K562 (cell line): ENCODE results near the gene IRGQ. TPM values are rescaled to one million over a fixed set of nuclear protein-coding genes. Genes with fewer than 3 reads are reported as not detected.

Experiments used
- ATAC-seq: fragments of 200-7000 bp; cut with Tn5 transposase; 3 replicates; pipeline ENCODE4 v1.9.1; 2020; ENCODE audit warnings: moderate library complexity
- BruUV-seq: library from RNA; stranded (reverse); fragments of 400-500 nt; replicated peaks from 2 replicates; lab custom pipeline; 2021; lab: Mats Ljungman, UMichigan
- CTCF ChIA-PET: fragments of 300-600 bp; formaldehyde crosslinking; extraction: SDS; loops from one replicate; lab custom pipeline; 2021; ENCODE audit warnings: low intra/inter-chr PET ratio; lab: Yijun Ruan, JAX
- POLR2A ChIA-PET: fragments of 300-600, 350-650 bp; sonication (Branson Sonifier 250); formaldehyde crosslinking; extraction: SDS; loops from one replicate; lab custom pipeline; 2021; ENCODE audit warnings: antibody characterized with exemption, inconsistent platforms; lab: Yijun Ruan, JAX
- DNase-seq, 4 experiments: peaks; one replicate each; pipeline versions ENCODE4 v3.0.0 to v3.0.0-alpha.2; 2011 to 2018; ENCODE audit warnings: low spot score in 3 of 4, mixed read lengths in 3 of 4; ENCODE audit errors: extremely low read depth in 1 of 4
- FAIRE-seq: peaks from 2 replicates; lab custom pipeline; 2011; peaks lifted over from hg19 to GRCh38; lab: Jason Lieb, UNC
- H2AFZ ChIP-seq: 2 replicates; pipeline ENCODE4 v1.6.0; 2011; ENCODE audit warnings: low read depth, low read length, control low read depth, inconsistent platforms
- H3K27ac ChIP-seq: fragments of 200-600 bp; 3 replicates; pipeline ENCODE4 v1.8.0; 2011; ENCODE audit warnings: low read depth, mild to moderate bottlenecking, control low read depth, inconsistent platforms, low read length, moderate library complexity, mixed read lengths; ENCODE audit errors: extremely low read depth
- H3K27me3 ChIP-seq, 2 experiments: fragments of 300-600 bp in 1 of 2; 2 replicates in 1 of 2; 3 replicates in 1 of 2; pipeline versions ENCODE4 v1.6.0 to v1.8.0; 2011; ENCODE audit warnings: inconsistent platforms in 2 of 2, low read length in 2 of 2, mild to moderate bottlenecking in 1 of 2, mixed read lengths in 1 of 2, moderate library complexity in 1 of 2; ENCODE audit not compliant: control insufficient read depth in 2 of 2, insufficient read depth in 2 of 2
- H3K36me3 ChIP-seq: fragments of 300-600 bp; 3 replicates; pipeline ENCODE4 v1.8.0; 2011; ENCODE audit warnings: mild to moderate bottlenecking, low read length, inconsistent platforms; ENCODE audit not compliant: control insufficient read depth, insufficient read depth
- H3K4me1 ChIP-seq, 2 experiments: fragments of 200-600 bp in 1 of 2; replicated peaks in 1 of 2; 2 replicates in 1 of 2; 3 replicates in 1 of 2; pipeline versions ENCODE4 v1.5.1 to v1.8.0; 2011; ENCODE audit warnings: inconsistent platforms in 2 of 2, low read length in 2 of 2, mild to moderate bottlenecking in 1 of 2, mixed read lengths in 1 of 2, moderate library complexity in 1 of 2; ENCODE audit not compliant: control insufficient read depth in 2 of 2, insufficient read depth in 2 of 2
- H3K4me2 ChIP-seq: 2 replicates; pipeline ENCODE4 v1.6.1; 2011; ENCODE audit warnings: low read length, control low read depth, inconsistent platforms, mixed read lengths; ENCODE audit not compliant: insufficient read depth
- H3K4me3 ChIP-seq: fragments of 200-600 bp; sonication (generic), shearing (Covaris generic); 2 replicates; pipeline ENCODE4 v1.5.1; 2016; ENCODE audit warnings: control low read depth, inconsistent platforms
- H3K79me2 ChIP-seq: fragments of 200-600 bp; 3 replicates; pipeline ENCODE4 v1.8.0; 2011; ENCODE audit warnings: low read length, inconsistent platforms; ENCODE audit not compliant: control insufficient read depth, insufficient read depth
- H3K9ac ChIP-seq, 2 experiments: 2 replicates each; pipeline versions ENCODE4 v1.6.0 to v1.6.1; 2011; ENCODE audit warnings: low read depth in 2 of 2, low read length in 2 of 2, control low read depth in 1 of 2, inconsistent platforms in 1 of 2, mild to moderate bottlenecking in 1 of 2, mixed read lengths in 1 of 2; ENCODE audit not compliant: insufficient read depth in 1 of 2
- H3K9me1 ChIP-seq: one replicate; pipeline ENCODE4 v1.6.0; 2011; ENCODE audit warnings: inconsistent platforms, mild to moderate bottlenecking, low read length, moderate library complexity; ENCODE audit not compliant: control insufficient read depth, insufficient read depth
- H3K9me3 ChIP-seq: replicated peaks from 2 replicates; pipeline ENCODE4 v1.5.1; 2011; ENCODE audit warnings: low read depth, low read length, inconsistent platforms; ENCODE audit not compliant: control insufficient read depth, insufficient read depth
- H4K20me1 ChIP-seq: replicated peaks from 2 replicates; pipeline ENCODE4 v1.6.1; 2011; ENCODE audit warnings: low read length, inconsistent platforms, mixed read lengths; ENCODE audit not compliant: control insufficient read depth, insufficient read depth
- DPF2 ChIP-seq: fragments of 450-650 bp; IDR thresholded peaks from 2 replicates; pipeline ENCODE4 v1.6.1; 2016
- ETS2 ChIP-seq: IDR thresholded peaks from 2 replicates; pipeline ENCODE4 v1.6.1; 2016; ENCODE audit warnings: borderline replicate concordance, missing genetic modification characterization, mild to moderate bottlenecking, moderate library complexity, missing compliant biosample characterization; ENCODE audit not compliant: poor library complexity, severe bottlenecking
- FOXM1 ChIP-seq, 2 experiments: fragments of 450-650 bp in 1 of 2; sonication (generic) in 1 of 2; formaldehyde crosslinking in 1 of 2; IDR thresholded peaks; 2 replicates each; pipeline versions ENCODE4 v1.6.1 to v1.9.0; 2017 to 2022; ENCODE audit warnings: low read depth in 2 of 2, mild to moderate bottlenecking in 2 of 2, missing genetic modification reagents in 1 of 2, moderate library complexity in 1 of 2
- FOXP1 ChIP-seq: sonication (generic); formaldehyde crosslinking; IDR thresholded peaks from 2 replicates; pipeline ENCODE4 v1.8.0; 2022; ENCODE audit warnings: mild to moderate bottlenecking, missing genetic modification reagents
- HNRNPK ChIP-seq: fragments of 200-400 bp; formaldehyde crosslinking; IDR thresholded peaks from one replicate; pipeline ENCODE4 v1.6.1; 2018; ENCODE audit warnings: mild to moderate bottlenecking, low read depth, low read length; ENCODE audit not compliant: poor library complexity, severe bottlenecking
- NR3C1 ChIP-seq: sonication (generic); formaldehyde crosslinking; IDR thresholded peaks from 2 replicates; pipeline ENCODE4 v1.8.1; 2022; ENCODE audit warnings: missing genetic modification reagents
- OTX1 ChIP-seq: fragments of 450-650 bp; formaldehyde crosslinking; IDR thresholded peaks from 2 replicates; pipeline ENCODE4 v1.4.0; 2022; ENCODE audit warnings: mild to moderate bottlenecking
- ZBTB1 ChIP-seq: sonication (generic); formaldehyde crosslinking; IDR thresholded peaks from 2 replicates; pipeline ENCODE4 v1.8.1; 2023; ENCODE audit warnings: missing genetic modification reagents, low read depth, mild to moderate bottlenecking, borderline replicate concordance
- ZBTB8A ChIP-seq: fragments of 450-650 bp; IDR thresholded peaks from 2 replicates; pipeline ENCODE4 v1.6.1; 2018; ENCODE audit warnings: mild to moderate bottlenecking, moderate library complexity; ENCODE audit not compliant: partially characterized antibody
- ZNF695 ChIP-seq: fragments of 450-650 bp; formaldehyde crosslinking; IDR thresholded peaks from 2 replicates; pipeline ENCODE4 v1.4.0; 2020; ENCODE audit warnings: mild to moderate bottlenecking, moderate library complexity
- ZNF696 ChIP-seq: fragments of 250-450 bp; sonication (Bioruptor Pico); conservative IDR thresholded peaks from 2 replicates; pipeline ENCODE4 v1.4.0; 2020; ENCODE audit warnings: mild to moderate bottlenecking, moderate library complexity
- WGBS: fragments of 100-300 bp; shearing (Covaris generic); methylation state at CpG from one replicate; pipeline ENCODE4 v1.1.6; 2016; ENCODE audit warnings: low coverage, mixed read lengths; ENCODE audit not compliant: insufficient coverage; ENCODE audit errors: missing lambda C conversion rate; 5-methylcytosine and 5-hydroxymethylcytosine counted together
- in situ Hi-C: fragments of 300-500 bp; cut with MboI; formaldehyde crosslinking; loops from 4 replicates; pipeline ENCODE4 v1.15.0; 2018; ENCODE audit warnings: inconsistent platforms, mixed read lengths
- intact Hi-C: fragments of 100-400 bp; cut with micrococcal nuclease; formaldehyde crosslinking; loops from 2 replicates; pipeline ENCODE4 v1.14.2; 2022
- polyA plus RNA-seq, 8 experiments: library from polyadenylated mRNA; depleted of rRNA in 4 of 8; stranded (reverse) in 5 of 8; unstranded in 3 of 8; fragments of >200 nt; fragmentation: Nextera tagmentation in 2 of 8; fragmentation: Illumina TruSeq in 1 of 8; extraction: Ambion mirVana in 2 of 8; extraction: Trizol in 1 of 8; gene quantifications; 2 replicates each; pipeline versions ENCODE4 v1.2.1 to v1.2.3, GENCODE V29; 2011 to 2014; ENCODE audit warnings: inconsistent platforms in 1 of 8, missing spikeins in 1 of 8
- total RNA-seq, 7 experiments: library from RNA; depleted of rRNA in 6 of 7; stranded (reverse); fragments of >200 nt in 6 of 7; fragmentation: Illumina TruSeq in 2 of 7; extraction: Trizol in 2 of 7; gene quantifications; 2 replicates each; pipeline versions ENCODE4 v1.2.1 to v1.2.3, GENCODE V29; 2011 to 2021; ENCODE audit warnings: low replicate concordance in 1 of 7
- TF ChIP-seq, protein P1 (sequence below): sonication (generic); formaldehyde crosslinking; IDR thresholded peaks from 2 replicates; pipeline ENCODE4 v1.8.0; 2022; ENCODE audit warnings: missing genetic modification reagents, mild to moderate bottlenecking, borderline replicate concordance
- TF ChIP-seq, protein P2 (sequence below): fragments of 450-650 bp; IDR thresholded peaks from 2 replicates; pipeline ENCODE4 v1.6.1; 2016; ENCODE audit warnings: low read depth, mild to moderate bottlenecking, moderate library complexity
- TF ChIP-seq, protein P3 (sequence below): fragments of 200-800 bp; sonication (Bioruptor generic); IDR thresholded peaks from 2 replicates; pipeline ENCODE4 v1.6.1; 2016; ENCODE audit warnings: missing genetic modification characterization, missing compliant biosample characterization

Gene IRGQ
- total and polyA plus RNA-seq, 9 of the 15 experiments (the other 6 are each of a cell fraction or from before 2014, with no cell fraction given) = 3.5 to 19.2 (median 7.9) TPM

DNA sequence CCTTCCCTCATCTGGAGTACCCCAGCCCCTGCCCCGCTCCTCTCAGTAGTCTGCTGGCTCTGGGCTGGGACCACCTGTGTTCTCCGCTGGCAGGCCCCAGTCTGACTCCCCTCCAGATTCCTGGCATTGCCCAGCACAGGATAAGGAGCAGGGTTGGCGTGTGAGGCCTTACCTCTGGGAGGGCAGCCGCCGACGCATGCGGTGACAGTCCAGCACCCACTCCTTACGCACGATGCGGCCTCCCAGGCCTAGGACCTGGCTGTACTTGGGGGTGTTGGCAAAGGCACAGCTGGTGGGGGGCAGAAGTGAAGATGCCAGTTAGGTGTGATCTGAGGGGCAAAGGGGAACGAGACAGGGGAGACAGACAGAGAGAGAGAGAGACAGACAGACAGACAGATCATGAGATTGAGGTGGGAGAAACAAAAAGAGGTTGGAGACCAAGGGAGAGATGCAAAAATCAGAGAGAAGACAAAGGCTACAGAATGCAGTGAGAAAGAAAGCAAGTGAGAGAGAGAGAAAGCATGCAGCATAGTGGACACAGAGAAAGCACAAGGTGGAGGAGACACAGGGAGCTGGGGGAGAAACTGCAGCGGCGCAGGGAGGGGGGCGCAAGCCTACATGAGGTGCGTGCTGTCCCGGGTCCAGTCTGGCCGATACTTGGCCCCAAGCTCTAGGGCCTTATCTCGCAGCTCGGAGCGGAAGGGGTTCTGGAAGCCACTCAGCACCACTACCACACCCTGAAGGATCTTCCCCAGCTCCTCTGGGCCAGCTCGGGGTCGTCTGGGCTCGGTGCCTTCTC is 44.3 kb downstream of the IRGQ start:
- CTCF ChIA-PET = no interaction called here
- BruUV-seq = no TSS peak
- no peak overlapping the region for H3K4me2 ChIP-seq
- TF ChIP-seq ZNF695 (CRISPR knock-in tag) = no peak
- TF ChIP-seq, protein P1, sequence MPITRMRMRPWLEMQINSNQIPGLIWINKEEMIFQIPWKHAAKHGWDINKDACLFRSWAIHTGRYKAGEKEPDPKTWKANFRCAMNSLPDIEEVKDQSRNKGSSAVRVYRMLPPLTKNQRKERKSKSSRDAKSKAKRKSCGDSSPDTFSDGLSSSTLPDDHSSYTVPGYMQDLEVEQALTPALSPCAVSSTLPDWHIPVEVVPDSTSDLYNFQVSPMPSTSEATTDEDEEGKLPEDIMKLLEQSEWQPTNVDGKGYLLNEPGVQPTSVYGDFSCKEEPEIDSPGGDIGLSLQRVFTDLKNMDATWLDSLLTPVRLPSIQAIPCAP (CRISPR knock-in tag) = no peak
- no peak for TF ChIP-seq ZBTB1
- TF ChIP-seq, protein P2, sequence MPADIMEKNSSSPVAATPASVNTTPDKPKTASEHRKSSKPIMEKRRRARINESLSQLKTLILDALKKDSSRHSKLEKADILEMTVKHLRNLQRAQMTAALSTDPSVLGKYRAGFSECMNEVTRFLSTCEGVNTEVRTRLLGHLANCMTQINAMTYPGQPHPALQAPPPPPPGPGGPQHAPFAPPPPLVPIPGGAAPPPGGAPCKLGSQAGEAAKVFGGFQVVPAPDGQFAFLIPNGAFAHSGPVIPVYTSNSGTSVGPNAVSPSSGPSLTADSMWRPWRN = no peak
- no peak for TF ChIP-seq OTX1 (CRISPR knock-in tag)
- TF ChIP-seq ZNF696 (CRISPR knock-in tag) = no peak
- TF ChIP-seq DPF2 = no peak
- no peak for TF ChIP-seq HNRNPK
- TF ChIP-seq, protein P3, sequence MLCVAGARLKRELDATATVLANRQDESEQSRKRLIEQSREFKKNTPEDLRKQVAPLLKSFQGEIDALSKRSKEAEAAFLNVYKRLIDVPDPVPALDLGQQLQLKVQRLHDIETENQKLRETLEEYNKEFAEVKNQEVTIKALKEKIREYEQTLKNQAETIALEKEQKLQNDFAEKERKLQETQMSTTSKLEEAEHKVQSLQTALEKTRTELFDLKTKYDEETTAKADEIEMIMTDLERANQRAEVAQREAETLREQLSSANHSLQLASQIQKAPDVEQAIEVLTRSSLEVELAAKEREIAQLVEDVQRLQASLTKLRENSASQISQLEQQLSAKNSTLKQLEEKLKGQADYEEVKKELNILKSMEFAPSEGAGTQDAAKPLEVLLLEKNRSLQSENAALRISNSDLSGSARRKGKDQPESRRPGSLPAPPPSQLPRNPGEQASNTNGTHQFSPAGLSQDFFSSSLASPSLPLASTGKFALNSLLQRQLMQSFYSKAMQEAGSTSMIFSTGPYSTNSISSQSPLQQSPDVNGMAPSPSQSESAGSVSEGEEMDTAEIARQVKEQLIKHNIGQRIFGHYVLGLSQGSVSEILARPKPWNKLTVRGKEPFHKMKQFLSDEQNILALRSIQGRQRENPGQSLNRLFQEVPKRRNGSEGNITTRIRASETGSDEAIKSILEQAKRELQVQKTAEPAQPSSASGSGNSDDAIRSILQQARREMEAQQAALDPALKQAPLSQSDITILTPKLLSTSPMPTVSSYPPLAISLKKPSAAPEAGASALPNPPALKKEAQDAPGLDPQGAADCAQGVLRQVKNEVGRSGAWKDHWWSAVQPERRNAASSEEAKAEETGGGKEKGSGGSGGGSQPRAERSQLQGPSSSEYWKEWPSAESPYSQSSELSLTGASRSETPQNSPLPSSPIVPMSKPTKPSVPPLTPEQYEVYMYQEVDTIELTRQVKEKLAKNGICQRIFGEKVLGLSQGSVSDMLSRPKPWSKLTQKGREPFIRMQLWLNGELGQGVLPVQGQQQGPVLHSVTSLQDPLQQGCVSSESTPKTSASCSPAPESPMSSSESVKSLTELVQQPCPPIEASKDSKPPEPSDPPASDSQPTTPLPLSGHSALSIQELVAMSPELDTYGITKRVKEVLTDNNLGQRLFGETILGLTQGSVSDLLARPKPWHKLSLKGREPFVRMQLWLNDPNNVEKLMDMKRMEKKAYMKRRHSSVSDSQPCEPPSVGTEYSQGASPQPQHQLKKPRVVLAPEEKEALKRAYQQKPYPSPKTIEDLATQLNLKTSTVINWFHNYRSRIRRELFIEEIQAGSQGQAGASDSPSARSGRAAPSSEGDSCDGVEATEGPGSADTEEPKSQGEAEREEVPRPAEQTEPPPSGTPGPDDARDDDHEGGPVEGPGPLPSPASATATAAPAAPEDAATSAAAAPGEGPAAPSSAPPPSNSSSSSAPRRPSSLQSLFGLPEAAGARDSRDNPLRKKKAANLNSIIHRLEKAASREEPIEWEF (CRISPR knock-in tag) = no peak
- no peak for TF ChIP-seq ZBTB8A
- no peak for TF ChIP-seq NR3C1 (CRISPR knock-in tag)
- TF ChIP-seq FOXP1 (CRISPR knock-in tag) = no peak
- no peak for TF ChIP-seq FOXM1 (IDR thresholded peaks at IDR 0.05; ENCODE audit: low read depth)
- TF ChIP-seq FOXM1 (CRISPR knock-in tag; IDR thresholded peaks at IDR 0.05; ENCODE audit: low read depth) = no peak
- no peak for TF ChIP-seq ETS2 (tag)

More for the DNA sequence above, 44.3 kb downstream of the IRGQ start:
- H3K27ac ChIP-seq = no peak overlapping the region
- H3K4me3 ChIP-seq = no peak overlapping the region
- H4K20me1 ChIP-seq = no peaks in the 10 kb centered on the region
- no peaks in the 10 kb centered on the region for H3K9me3 ChIP-seq
- H2AFZ ChIP-seq = no peak overlapping the region
- no peaks in the 10 kb centered on the region for H3K79me2 ChIP-seq
- FAIRE-seq (no peak), ATAC-seq (no peak), DNase-seq (no peak)
- no peaks in the 10 kb centered on the region for H3K27me3 ChIP-seq
- POLR2A ChIA-PET = interaction anchor here (0.9 kb wide), 1 partner anchor 25 kb away, joined by 3 read pairs; no protein-coding TSS in a partner anchor
- intact Hi-C loops = loop anchor here (10.0 kb wide), 1 partner anchor 73 kb away; no protein-coding TSS in a partner anchor
- no peaks in the 10 kb centered on the region for H3K9me1 ChIP-seq
- H3K4me1 ChIP-seq = peaks cover 0 to 8% of the 10 kb centered on the region in 2 experiments; a peak in 2 of 5 replicates
- H3K36me3 ChIP-seq = peaks cover 56% of the 10 kb centered on the region; the same call in 2 of the 3 replicates
- H3K9ac ChIP-seq = peak overlapping the region in 1 of 2 experiments; percentile 67; a peak in 1 of 4 replicates
- in situ Hi-C loops = no loop called here
- WGBS = 89% methylated on average over 22 of the region's 23 CpGs
